MCF 10A (cell line): Measurements from ENCODE around the gene GMDS. TPM values are rescaled to one million over a fixed set of nuclear protein-coding genes. Genes with fewer than 3 reads are reported as not detected.

Experiments
- BruUV-seq: library from RNA; stranded (reverse); fragments of 400-500 nt; replicated peaks from 2 replicates; lab custom pipeline; 2021; lab: Mats Ljungman, UMichigan
- CTCF ChIA-PET: fragments of 300-600 bp; sonication (Branson Sonifier 250); formaldehyde crosslinking; extraction: SDS; loops from one replicate; lab custom pipeline; 2021; ENCODE audit warnings: antibody characterized with exemption, inconsistent platforms; lab: Yijun Ruan, JAX
- POLR2A ChIA-PET: fragments of 300-600, 350-650 bp; sonication (Branson Sonifier 250); formaldehyde crosslinking; extraction: SDS; loops from one replicate; lab custom pipeline; 2020; ENCODE audit warnings: antibody characterized with exemption, inconsistent platforms; lab: Yijun Ruan, JAX
- DNase-seq: peaks from one replicate; pipeline ENCODE4 v3.0.0-alpha.2; 2018; ENCODE audit not compliant: unreplicated experiment
- H3K27ac Mint-ChIP-seq: one replicate; pipeline ENCODE4 v1.8.0; 2022; ENCODE audit warnings: mild to moderate bottlenecking, low read depth, mixed read lengths; ENCODE audit not compliant: unreplicated experiment
- H3K27me3 Mint-ChIP-seq: one replicate; pipeline ENCODE4 v1.8.0; 2022; ENCODE audit warnings: mixed read lengths; ENCODE audit not compliant: insufficient read depth, unreplicated experiment
- H3K36me3 Mint-ChIP-seq: one replicate; pipeline ENCODE4 v1.8.0; 2022; ENCODE audit warnings: mild to moderate bottlenecking, moderate library complexity, mixed read lengths; ENCODE audit not compliant: insufficient read depth, unreplicated experiment
- H3K4me1 Mint-ChIP-seq: one replicate; pipeline ENCODE4 v1.8.0; 2022; ENCODE audit warnings: mixed read lengths; ENCODE audit not compliant: insufficient read depth, unreplicated experiment
- H3K4me3 Mint-ChIP-seq: one replicate; pipeline ENCODE4 v1.8.0; 2022; ENCODE audit warnings: mild to moderate bottlenecking, moderate library complexity, mixed read lengths; ENCODE audit not compliant: unreplicated experiment
- H3K9me3 Mint-ChIP-seq: one replicate; pipeline ENCODE4 v1.8.0; 2022; ENCODE audit warnings: mixed read lengths; ENCODE audit not compliant: unreplicated experiment
- CTCF ChIP-seq: fragments of 200-600 bp; IDR thresholded peaks from one replicate; pipeline ENCODE4 v1.8.0; 2022; ENCODE audit warnings: antibody characterized with exemption, mild to moderate bottlenecking; ENCODE audit not compliant: unreplicated experiment
- intact Hi-C: fragments of 100-400 bp; cut with micrococcal nuclease; formaldehyde crosslinking; loops from 2 replicates; pipeline ENCODE4 v1.14.1; 2022
- total RNA-seq: library from RNA; stranded (reverse); gene quantifications from 2 replicates; pipeline ENCODE4 v1.2.3, GENCODE V29; 2022

GMDS gene
- total RNA-seq, 1 experiment from 2014 or later: 24.9 TPM

GRCh38 chr6:1885576-1886011, 359.8 kb downstream of the GMDS start:
- H3K27me3 Mint-ChIP-seq: no peaks in the 10 kb centered on the region
- no peak overlapping the region for H3K27ac Mint-ChIP-seq

GRCh38 chr6:1884313-1884712, 361.1 kb downstream of the GMDS start:
- H3K4me3 Mint-ChIP-seq: no peak overlapping the region
- peaks cover 5% of the 10 kb centered on the region for H3K9me3 Mint-ChIP-seq
- BruUV-seq: no TSS peak
- ChIA-PET POLR2A (no interaction called here), CTCF (interaction anchor here (0.5 kb wide), 1 partner anchor 1536 kb away, joined by 3 read pairs; no protein-coding TSS in a partner anchor)
- intact Hi-C loops: no loop called here
- H3K27me3 Mint-ChIP-seq: no peaks in the 10 kb centered on the region
- H3K4me1 Mint-ChIP-seq: no peaks in the 10 kb centered on the region
- H3K36me3 Mint-ChIP-seq: no peaks in the 10 kb centered on the region
- TF ChIP-seq CTCF: no peak
- no peak overlapping the region for H3K27ac Mint-ChIP-seq
- DNase-seq: no peak

More at GRCh38 chr6:1885576-1886011, 359.8 kb downstream of the GMDS start:
- intact Hi-C loops: no loop called here
- BruUV-seq: no TSS peak
- Mint-ChIP-seq H3K4me3 (no peak overlapping the region), H3K9me3 (peaks cover 9% of the 10 kb centered on the region), H3K36me3 (no peaks in the 10 kb centered on the region), H3K4me1 (peaks cover 5% of the 10 kb centered on the region)
- DNase-seq: no peak
- no peak for TF ChIP-seq CTCF
- CTCF ChIA-PET: no interaction called here
- POLR2A ChIA-PET: no interaction called here

GRCh38 chr6:1878330-1878729, 367.1 kb downstream of the GMDS start:
- BruUV-seq: no TSS peak
- no peaks in the 10 kb centered on the region for H3K4me1 Mint-ChIP-seq
- peaks cover 6% of the 10 kb centered on the region for H3K36me3 Mint-ChIP-seq
- no peaks in the 10 kb centered on the region for H3K9me3 Mint-ChIP-seq
- intact Hi-C loops: no loop called here
- CTCF ChIA-PET: no interaction called here
- no peak overlapping the region for H3K27ac Mint-ChIP-seq
- DNase-seq: no peak
- POLR2A ChIA-PET: no interaction called here
- TF ChIP-seq CTCF: no peak
- no peak overlapping the region for H3K4me3 Mint-ChIP-seq
- H3K27me3 Mint-ChIP-seq: no peaks in the 10 kb centered on the region

- ChIA-PET POLR2A (interaction anchor here (0.5 kb wide), 2 partner anchors 9 to 18 kb away, joined by 3 to 4 read pairs; no protein-coding TSS in a partner anchor), CTCF (interaction anchor here (0.7 kb wide), 1 partner anchor 58 kb away, joined by 3 read pairs; no protein-coding TSS in a partner anchor)
- Mint-ChIP-seq H3K9me3 (no peaks in the 10 kb centered on the region), H3K4me3 (no peak overlapping the region), H3K36me3 (peaks cover 6% of the 10 kb centered on the region), H3K4me1 (no peaks in the 10 kb centered on the region), H3K27me3 (no peaks in the 10 kb centered on the region), H3K27ac (no peak overlapping the region)
- DNase-seq: no peak
- intact Hi-C loops: no loop called here
- TF ChIP-seq CTCF: no peak
- BruUV-seq: no TSS peak
These were observed 371.6 kb downstream of the GMDS start for GRCh38 chr6:1873781-1874180.
